NCI-H2196 treated with DMSO at 0.1 percent for 48 hours (cell line): ENCODE results near the gene CNOT1.
"Not testable (repeated sequence)": the region's sequence is repeated elsewhere in the genome, so short reads cannot be mapped to it uniquely, and the experiment has no call there.

Experiments used
- DNase-seq: peaks from one replicate; lab custom pipeline; 2025; ENCODE audit not compliant: unreplicated experiment; lab: John Stamatoyannopoulos, UW

The CNOT1 gene

GRCh38 chr16:58582971-58583765, 46.5 kb downstream of the CNOT1 start:
- DNase-seq: no peak

DNA sequence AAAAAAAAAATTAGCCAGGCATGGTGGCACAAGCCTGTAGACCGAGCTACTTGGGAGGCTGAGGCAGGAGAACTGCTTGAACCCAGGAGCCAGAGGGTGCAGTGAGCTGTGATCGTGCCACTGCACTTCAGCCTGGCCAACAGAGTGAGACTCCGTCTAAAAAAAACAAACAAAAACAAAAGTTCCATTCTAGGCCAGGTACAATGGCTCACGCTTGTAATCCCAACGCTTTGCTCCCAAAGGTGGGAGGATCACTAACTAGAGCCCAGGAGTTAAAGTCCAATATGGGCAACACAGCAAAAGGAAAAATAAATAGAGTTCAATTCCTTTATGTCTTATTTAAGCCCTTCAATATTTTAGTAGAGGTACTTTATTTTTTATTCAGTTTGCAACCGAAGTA, 47.5 kb downstream of the CNOT1 start:
- no peak for DNase-seq

- no peak for DNase-seq
These were observed 50.0 kb downstream of the CNOT1 start for GRCh38 chr16:58579587-58579986.

GRCh38 chr16:58578642-58579041, 51.0 kb downstream of the CNOT1 start:
- DNase-seq: no peak

DNA sequence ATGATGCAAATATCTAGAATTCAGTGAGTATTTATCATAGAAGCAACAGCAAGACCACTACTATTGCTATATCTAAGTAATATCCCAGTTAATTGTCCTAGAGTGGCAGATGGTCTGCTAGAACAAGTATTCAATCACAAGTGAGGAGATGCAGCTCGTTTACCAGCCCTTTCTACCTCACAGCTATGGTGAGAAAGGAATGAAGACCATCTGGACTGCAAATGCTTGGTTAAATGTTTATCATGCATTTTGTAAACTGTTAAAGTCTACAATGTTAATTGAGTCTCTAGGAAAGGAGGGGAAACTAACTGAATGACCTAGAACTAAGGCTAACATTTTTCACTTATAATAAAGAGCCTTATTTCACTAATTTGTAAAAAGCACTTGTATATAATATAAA, 52.5 kb downstream of the CNOT1 start:
- DNase-seq: no peak

GRCh38 chr16:58574895-58575294, 54.7 kb downstream of the CNOT1 start:
- DNase-seq: no peak

DNA sequence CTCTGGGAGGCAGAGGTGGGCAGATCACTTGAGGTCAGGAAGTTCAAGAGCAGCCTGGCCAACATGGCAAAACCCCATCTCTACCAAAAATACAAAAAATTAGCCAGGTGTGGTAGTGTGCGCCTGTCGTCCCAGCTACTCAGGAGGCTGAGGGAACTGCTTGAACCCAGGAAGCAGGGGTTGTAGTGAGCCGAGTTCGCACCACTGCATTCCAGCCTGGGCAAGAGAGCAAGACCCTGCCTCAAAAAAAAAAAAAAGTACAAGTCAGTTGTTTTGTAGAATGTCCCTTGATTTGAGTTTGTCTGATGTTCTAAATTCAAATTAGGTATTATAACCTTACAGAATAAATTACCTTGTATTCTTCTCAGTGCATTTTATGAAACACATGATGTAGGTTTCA, 63.9 kb downstream of the CNOT1 start:
- DNase-seq: not testable (repeated sequence)

DNA sequence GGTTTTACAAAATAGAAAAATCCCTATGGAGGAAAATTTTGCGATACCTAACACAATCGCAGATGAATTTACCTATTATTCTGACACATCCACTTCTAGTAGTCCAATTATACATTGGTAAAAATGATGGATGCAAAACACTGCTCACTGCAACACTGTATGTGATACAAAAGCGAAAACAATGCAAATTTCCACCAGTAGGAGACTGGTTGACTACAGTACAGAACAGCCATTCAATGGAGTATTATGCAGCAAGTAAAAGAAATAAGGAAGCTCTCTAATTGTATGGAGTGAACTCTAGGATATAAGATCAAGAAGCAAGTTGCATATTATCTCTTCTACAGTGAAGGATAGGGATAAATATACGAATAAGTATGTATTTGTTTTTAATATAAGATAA, 65.9 kb downstream of the CNOT1 start:
- no peak for DNase-seq

- DNase-seq: no peak
These were observed 66.4 kb downstream of the CNOT1 start for GRCh38 chr16:58563235-58563634.

DNA sequence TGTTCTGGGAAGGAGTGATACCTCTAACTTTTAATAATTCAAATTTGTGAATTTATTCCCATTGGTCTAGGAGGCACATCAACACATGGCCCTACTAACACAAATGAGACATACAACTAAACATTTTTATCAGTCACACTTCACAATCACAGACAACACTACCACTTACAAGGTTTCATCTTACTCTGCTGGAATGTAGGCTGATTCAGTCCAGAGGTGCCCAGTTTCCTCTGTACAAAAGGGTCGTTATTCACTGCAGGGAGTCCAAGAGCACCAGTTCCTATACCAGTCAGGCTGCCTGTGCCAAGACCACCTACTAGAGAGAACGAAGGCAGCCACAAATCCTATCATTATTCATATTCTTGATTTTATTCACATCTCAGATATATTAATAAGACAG, 72.9 kb downstream of the CNOT1 start:
- no peak for DNase-seq

GRCh38 chr16:58551496-58551895, 78.1 kb downstream of the CNOT1 start:
- DNase-seq: no peak

DNA sequence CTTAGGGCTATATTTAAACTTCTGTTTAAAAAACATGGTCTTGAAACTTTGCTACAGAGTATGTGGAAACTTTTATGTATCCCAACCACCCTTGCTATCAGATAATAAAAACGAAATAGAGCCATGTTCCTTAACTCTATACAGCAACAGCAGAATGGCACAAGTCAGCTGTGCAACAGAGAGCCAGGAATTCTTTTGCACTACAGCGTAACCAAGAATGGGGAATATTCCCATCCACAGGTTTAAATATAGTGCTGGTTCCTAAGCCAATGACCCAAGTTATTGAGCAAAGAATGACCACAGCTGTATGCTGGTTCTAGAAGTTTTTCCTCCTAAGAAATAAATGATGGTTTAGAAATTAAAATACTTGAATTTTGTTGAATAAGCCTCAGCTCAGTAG, 81.2 kb downstream of the CNOT1 start:
- no peak for DNase-seq

- no peak for DNase-seq
These were observed 85.9 kb downstream of the CNOT1 start for GRCh38 chr16:58543685-58544084.

GRCh38 chr16:58542291-58542690, 87.3 kb downstream of the CNOT1 start:
- no peak for DNase-seq

- no peak for DNase-seq
These were observed 87.9 kb downstream of the CNOT1 start for GRCh38 chr16:58541711-58542110.

GRCh38 chr16:58537124-58537906, 92.3 kb downstream of the CNOT1 start:
- no peak for DNase-seq

DNA sequence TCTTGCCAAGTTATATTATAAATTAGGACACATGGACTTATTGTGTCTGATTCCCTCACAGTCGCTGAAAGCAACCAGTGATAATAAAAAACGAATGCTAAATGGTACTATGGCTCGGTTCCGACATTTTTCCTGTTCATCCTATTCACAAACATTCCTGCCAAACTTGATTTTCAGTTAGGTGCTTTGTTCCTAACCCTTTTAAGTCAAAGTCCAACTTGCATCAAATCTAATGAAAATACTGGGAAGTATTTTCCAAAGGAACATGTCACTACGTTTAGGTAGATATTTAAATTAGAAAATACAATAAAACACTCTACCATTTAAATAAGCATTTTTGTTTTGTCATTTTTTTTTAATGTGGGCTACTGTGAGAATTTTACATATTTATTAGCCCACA, 93.3 kb downstream of the CNOT1 start:
- DNase-seq: no peak

- no peak for DNase-seq
These were observed 94.5 kb downstream of the CNOT1 start for GRCh38 chr16:58535100-58535499.

GRCh38 chr16:58533751-58534470, 95.7 kb downstream of the CNOT1 start:
- DNase-seq: no peak

DNA sequence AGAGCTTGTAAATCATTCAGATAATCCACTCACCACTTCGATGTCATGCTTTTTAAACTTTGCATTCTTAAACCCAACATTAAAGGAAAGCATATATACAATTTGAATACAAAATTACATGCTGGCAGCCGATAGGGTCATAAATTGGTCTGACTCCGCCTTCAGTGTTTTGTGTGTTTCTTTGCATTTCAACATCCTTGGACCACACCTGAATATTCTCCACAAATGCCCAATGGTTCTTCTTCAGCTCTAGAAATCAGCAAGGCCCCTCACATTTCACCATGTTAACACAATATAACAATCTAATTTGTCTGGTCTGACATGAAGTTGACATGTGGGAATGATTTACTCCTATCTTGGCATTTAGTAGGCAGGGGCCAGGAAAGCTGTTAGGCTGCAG, 97.2 kb downstream of the CNOT1 start:
- DNase-seq: no peak

GRCh38 chr16:58530179-58530578, 99.4 kb downstream of the CNOT1 start:
- DNase-seq: no peak

GRCh38 chr16:58519707-58520106, 109.9 kb downstream of the CNOT1 start:
- no peak for DNase-seq
